ENCODE measurements around the gene PDZD4.
A peak's percentile ranks its signal among the peaks of the same experiment; 100 is the strongest.

PDZD4 gene

GRCh38 chrX:153770601-153771414, 59.5 kb downstream of the PDZD4 start:
- no peak for DNase-seq (ENCODE audit: low read depth)

GRCh38 chrX:153769865-153770600, 60.3 kb downstream of the PDZD4 start:
- no peak for DNase-seq (ENCODE audit: low read depth)

DNA sequence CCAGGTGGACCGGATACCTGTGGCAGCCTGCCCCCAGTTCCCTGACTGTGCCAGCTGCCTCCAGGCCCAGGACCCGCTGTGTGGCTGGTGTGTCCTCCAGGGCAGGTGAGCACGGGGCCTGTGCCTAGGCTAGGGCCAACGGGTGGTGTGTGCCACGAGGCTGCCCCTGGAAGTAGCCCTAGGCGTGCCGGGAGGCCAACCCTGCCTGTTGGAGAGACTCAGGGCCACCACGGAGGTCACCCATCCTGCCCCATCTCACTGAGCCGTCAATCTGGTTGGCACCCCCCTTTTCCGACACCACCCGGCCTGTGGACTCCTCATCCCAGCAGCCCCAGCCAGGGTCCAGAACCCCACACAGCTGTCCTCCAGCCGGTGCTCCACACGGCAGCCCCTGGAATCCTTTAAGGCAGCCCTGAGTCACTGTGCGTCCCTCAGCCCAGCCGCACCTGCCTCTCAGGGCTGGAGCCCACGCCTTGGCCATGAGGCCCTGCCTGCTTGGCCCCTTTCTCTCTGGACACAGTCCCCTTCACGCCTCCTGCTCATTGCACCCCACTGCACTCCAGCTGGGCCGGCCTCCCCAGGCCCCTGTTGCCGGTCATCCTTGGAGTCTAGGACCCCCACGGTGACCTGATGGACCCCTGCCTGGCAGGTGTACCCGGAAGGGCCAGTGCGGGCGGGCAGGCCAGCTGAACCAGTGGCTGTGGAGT, 61.0 kb downstream of the PDZD4 start:
- no peak for DNase-seq (ENCODE audit: low read depth)

DNA sequence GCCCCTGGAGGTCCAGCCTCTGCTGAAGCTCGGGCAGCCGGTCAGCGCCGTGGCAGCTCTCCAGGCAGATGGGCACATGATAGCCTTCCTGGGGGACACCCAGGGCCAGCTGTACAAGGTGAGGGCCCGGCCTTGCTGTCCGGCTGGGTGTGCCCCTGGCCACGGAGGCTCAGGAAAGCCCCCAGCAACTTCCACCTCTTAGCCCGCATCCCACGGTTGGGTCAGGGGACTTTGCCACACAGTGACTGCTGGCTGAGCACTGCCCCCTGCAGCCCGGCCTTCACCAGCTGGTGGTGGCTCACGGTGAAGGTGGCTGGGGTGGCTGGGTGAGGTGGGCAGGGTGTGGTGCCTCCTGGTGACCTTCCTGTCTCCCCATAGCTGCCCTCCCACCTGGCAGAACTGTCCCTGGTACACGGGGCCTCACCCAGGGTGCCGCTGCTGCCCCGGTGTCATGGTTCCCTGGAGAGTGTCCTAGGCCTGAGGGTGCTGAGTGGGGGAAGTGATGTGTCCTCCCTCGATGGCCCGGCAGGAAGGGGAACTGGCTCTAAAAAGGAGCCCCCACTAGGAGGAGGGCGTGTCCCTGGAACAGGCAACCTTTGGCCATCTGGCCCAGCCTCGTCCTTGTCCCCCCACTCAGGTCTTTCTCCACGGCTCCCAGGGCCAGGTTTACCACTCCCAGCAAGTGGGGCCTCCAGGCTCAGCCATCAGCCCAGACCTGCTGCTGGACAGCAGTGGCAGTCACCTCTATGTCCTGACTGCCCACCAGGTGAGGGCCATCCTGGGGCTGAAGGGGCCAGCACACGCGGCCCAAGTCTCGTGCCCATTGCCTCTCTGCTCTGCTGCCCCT, 61.8 kb downstream of the PDZD4 start:
- no peak for DNase-seq (ENCODE audit: low read depth)

DNA sequence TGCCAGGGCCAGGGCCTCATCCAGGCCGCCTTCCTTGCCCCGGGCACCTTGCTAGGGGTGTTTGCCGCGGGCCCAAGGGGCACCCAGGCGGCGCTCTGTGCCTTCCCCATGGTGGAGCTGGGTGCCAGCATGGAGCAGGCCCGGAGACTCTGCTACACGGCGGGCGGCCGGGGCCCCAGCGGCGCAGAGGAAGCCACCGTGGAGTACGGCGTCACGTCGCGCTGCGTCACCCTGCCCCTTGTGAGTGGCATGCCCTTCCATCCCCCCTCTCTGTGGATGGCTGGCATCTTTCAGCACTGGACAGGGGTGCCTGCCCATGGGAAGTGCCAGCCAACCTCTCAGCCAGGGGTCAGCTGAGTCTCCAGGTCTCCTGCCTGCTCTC, 62.7 kb downstream of the PDZD4 start:
- no peak for DNase-seq (ENCODE audit: low read depth)

DNA sequence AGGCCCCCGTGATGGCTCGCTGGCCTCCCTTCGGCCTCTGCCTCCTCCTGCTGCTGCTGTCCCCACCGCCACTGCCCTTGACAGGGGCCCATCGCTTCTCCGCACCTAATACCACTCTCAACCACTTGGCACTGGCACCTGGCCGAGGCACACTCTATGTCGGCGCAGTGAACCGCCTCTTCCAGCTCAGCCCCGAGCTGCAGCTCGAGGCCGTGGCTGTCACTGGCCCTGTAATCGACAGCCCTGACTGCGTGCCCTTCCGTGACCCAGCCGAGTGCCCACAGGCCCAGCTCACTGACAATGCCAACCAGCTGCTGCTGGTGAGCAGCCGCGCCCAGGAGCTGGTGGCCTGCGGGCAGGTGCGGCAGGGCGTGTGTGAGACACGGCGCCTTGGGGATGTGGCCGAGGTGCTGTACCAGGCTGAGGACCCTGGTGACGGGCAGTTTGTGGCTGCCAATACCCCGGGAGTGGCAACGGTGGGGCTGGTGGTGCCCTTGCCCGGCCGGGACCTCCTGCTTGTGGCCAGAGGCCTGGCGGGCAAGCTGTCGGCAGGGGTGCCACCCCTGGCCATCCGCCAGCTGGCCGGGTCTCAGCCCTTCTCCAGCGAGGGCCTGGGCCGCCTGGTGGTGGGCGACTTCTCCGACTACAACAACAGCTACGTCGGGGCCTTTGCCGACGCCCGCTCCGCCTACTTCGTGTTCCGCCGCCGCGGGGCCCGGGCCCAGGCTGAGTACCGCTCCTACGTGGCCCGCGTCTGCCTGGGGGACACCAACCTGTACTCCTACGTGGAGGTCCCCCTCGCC, 63.3 kb downstream of the PDZD4 start:
- DNase-seq (ENCODE audit: low read depth) = no peak

DNA sequence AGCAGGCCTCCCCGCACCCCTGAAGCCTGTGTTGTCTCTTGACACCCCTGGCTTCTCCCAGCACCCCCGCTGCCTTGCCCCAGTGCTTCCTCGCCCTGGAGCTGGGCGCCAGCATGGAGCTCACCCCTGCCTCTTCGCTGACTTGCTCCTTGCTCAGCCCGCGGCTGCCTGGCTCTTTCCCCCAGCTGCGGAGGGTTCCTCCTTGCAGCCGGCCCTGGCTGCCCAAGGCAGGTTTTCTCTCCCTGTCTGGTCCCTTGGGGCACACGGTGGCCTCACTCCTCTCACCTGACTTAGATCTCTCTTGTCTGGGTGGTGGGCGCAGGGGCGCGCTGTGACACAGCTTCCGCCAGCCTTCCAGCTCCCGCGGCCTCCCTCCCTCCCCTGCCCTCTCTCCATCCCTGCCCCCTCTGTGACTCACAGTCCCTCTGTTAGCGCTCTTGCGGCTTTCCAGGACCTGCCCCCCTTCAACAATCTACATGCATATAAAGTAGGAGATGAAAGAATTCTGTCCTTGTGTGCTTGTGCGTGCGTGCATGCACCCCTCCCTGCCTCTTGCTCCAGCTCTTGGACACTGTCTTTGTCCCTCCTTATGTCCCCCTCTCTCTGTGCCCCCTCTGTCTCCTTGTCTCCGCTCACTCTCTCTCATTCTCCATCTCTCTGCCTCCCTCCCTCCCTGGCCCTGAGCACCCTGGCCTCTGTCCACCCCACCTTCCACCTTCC, 64.1 kb downstream of the PDZD4 start:
- DNase-seq (ENCODE audit: low read depth) = no peak

DNA sequence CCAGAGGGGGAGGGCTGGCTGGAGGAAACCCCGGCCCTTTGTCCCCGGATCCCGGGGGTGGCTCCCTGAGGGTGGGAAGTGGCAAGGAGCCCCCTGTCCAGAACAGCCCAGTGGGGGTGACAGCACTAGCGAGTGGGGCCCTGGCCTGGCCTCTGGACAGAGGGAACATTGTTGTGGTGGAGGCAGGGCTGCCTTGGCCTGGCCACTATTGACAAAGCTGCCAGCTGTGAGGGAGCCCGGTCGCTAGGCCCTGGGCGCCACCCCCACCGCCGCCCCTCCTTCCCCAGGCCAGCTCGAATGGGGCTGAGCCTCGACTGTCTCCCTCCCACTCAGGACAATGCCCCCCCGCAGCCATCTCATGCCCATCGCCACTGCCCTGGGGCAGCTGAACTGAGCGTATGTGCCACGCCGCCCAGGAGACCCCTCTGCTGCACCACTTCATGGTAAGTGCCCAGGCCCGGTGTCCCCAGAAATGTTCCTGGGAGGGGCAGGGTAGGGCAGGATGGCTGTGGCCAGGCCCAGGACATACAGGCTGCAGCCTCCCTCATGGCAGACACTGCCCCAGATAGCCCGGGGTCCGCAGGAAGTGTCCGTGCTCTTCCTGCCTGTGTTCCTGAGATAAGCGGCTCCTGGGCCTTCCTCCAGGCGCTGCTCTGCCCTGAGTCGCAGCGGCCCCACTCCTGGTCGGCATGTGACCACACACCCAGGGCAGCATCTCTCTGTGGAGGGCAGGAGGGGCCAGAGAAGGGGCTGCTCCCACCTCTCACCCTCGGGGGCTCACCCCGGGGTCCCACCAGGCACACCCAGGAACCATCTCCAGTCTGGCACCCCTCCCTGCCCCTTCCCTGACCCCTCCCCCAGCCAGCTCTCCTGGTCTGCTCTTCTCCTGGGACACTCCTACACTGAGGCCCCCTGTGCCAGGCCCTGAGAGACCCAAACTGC, 64.9 kb downstream of the PDZD4 start:
- no peak for DNase-seq (ENCODE audit: low read depth)

DNA sequence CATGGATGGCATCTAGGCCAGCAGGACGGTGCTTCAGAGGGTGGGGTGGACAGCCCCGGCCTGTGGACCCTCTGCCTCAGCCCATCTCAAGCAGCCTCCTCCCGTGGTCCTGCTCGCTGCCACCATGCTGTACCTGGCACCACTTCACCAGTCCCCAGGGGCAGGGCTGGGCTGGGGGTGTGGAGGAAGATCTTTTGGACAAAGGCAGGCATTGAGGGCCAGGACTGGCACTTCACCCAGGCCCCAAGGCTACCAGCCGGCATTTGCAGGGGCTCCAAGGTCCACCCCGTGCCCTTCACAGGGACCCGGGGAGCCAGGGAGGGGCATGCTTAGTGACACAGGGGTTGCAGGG, 65.6 kb downstream of the PDZD4 start:
- DNase-seq (ENCODE audit: low read depth) = no peak

DNA sequence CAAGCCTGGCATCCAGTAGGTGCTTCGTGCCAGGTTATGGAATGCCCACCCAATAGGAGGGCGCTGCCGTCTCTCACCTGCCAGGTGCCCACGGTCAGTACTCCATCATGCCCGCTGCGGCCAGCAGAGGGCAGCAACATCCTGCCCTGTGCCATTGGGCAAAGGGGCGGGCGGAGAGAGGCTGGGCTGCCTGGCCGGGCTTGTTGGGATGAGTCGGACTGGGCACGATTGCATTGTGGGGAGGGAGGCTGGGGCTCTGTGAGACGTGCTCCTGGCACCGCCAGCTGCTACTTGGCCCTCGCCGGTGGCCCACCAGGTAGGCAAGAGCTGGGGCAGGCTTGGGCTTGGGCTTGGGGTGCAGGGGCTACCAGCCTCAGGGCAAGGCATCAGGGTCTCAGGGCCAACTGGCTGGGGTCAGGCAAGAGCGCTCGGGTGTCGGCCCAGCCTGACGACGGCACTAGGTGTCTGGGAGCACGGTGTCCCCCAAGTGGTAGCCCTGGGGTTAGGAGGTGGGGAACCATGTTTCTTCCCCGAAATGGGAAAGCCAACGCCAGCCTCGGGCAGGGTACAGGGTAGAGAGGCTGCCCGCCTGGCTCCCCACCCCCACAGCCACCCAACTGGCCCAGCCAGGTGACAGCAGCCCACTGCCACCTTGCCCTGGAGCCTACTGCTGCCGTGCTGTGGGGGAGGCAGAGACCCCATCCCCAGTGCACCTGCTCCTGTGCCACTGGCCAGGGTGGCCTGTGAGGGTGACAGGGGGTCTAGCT, 66.2 kb downstream of the PDZD4 start, which contains the start of gene PLXNB3:
PLXNB3 (plus strand) TSS at position 261 of the 767 bp plus-strand sequence. CDS start 1,287 bp downstream, outside the sequence.
- DNase-seq (ENCODE audit: low read depth) = peak; percentile 65

GRCh38 chrX:153763298-153763932, 66.9 kb downstream of the PDZD4 start:
- DNase-seq (ENCODE audit: low read depth) = no peak

DNA sequence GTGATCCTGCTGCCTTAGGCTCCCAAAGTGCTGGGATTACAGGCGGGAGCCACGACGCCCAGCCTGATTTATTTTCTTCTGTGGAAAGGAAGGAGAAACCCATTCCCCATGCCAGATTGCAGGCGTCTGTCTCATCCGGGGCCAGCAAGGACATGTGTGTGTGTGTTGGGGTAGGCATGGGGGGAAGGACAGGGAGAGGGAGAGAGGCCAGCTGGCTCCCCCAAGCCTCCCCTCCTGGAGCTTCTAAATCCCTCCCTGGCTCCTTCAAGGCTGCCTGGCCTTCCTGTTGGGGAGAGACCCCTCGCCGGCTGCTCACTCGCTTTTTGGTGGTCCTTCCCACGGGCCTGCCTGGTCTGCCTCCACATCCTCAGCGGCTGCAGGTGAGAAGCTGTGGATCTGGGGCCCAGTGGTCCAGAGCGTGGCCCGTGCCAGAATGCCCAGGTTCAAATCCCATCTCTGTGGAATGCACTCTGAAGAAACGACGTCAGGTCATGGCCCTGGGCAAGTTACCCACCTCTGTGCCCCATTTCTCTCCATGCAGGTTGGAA, 67.6 kb downstream of the PDZD4 start:
- DNase-seq (ENCODE audit: low read depth) = no peak

GRCh38 chrX:153761863-153762262, 68.5 kb downstream of the PDZD4 start:
- DNase-seq (ENCODE audit: low read depth) = no peak

- no peak for DNase-seq (ENCODE audit: low read depth)
These were observed 75.2 kb downstream of the PDZD4 start for GRCh38 chrX:153755136-153755535.

Data from activated T-helper 1 cell treated with Interleukin-2 at 50 U/mL for 16 hours (primary cell).